ENCODE data around the gene MAN2B1.

MAN2B1 gene

GRCh38 chr19:12695514-12695913 lies 29.0 kb upstream of the MAN2B1 start:
- TF ChIP-seq GATA3 (IDR thresholded peaks at IDR 0.05; ENCODE audit: low read depth, low read length) (no peak), GATA2 (IDR thresholded peaks at IDR 0.05; ENCODE audit: low read depth, low read length) (no peak)

DNA sequence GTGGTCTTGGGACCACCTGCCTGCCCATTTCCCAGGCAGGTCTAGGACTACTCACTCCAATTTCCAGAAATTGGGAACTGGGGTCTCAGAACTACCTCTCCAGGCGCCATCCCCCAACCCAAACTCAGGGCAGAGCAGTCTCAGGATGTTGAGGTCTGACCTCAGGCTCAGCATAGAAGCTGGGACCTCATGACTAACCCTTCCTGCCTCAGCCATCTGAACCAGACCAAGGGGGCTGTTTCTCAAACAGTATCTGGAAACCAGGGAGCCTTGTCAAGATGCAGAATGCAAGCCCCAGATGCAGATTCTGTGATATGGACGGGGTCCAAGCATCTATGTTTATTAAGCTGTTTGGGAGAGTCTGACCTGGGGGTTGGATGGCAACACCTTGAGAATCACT lies 28.6 kb upstream of the MAN2B1 start:
- TF ChIP-seq GATA3 (IDR thresholded peaks at IDR 0.05; ENCODE audit: low read depth, low read length) (no peak), GATA2 (IDR thresholded peaks at IDR 0.05; ENCODE audit: low read depth, low read length) (no peak)

DNA sequence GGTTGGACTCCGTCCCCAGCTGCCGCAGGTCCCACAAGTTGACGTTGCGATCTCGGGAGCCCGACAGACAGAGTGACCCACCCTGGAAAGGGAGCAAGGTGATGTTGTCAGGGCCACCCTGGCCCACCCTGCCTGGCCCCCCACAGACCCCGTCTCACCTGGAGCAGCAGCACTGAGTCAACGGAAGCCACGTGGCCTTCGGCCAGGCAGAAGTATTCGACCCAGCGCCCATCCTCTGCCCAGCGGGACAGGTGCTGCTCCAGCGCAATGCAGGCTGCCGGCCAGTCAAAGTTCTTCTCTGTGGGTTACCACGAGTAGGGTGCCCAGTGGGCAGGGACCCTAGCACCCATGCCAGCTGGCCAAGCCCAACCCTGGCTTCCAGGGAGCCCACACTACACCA lies 28.1 kb upstream of the MAN2B1 start:
- TF ChIP-seq GATA2 (IDR thresholded peaks at IDR 0.05; ENCODE audit: low read depth, low read length): no peak
- no peak for TF ChIP-seq GATA3 (IDR thresholded peaks at IDR 0.05; ENCODE audit: low read depth, low read length)

DNA sequence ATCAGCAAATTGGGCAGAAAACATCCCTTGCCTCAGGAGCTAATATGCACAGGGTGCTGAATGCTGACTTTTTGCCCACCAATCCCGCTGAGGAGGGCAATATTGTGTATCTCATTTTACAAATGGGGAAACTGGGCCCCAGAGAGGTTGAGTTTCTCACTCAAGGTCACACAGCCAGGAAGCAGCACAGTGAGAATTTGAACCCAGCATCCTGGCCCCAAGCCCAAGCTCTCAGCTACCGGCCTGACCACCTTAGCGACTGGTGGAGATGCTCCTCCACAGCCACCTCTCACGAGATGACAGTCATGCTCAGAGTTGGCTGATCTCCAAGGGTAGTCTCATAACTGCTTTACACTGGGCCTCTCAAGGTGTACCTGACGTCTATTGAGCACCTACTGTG lies 26.4 kb upstream of the MAN2B1 start:
- TF ChIP-seq GATA2 (IDR thresholded peaks at IDR 0.05; ENCODE audit: low read depth, low read length) (no peak), GATA3 (IDR thresholded peaks at IDR 0.05; ENCODE audit: low read depth, low read length) (no peak)

DNA sequence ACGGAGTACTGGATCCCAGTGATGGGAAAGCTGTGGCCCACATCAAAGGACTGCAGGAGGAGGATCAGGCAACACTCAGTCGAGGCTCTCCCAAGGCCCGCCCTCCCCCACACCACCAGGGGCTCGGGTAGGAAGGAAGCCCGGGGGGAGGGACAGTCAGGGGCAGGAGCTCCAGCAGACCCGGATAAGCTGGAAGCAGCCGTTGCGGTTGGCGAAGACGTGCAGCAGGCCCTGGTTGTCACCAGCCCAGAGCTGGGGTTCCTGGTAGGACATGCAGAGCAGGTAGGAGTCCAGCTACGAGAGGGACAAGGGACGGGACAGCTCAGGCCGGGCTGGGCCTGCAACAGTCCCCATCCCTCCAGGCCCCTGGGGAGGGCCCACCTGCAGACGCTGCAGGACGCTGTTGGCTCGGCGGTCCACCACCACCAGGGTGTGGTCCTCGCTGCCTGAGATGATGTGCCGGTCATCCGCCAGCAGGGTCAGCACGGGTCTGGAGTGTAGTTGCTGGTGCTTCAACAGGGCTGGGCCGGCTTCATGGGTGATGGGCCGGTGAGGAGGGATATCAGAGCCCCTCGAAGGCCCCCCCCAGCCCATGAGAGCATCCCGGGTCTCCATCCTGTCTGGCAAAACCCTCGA lies 23.2 kb upstream of the MAN2B1 start:
- no peak for TF ChIP-seq GATA3 (IDR thresholded peaks at IDR 0.05; ENCODE audit: low read depth, low read length)
- no peak for TF ChIP-seq GATA2 (IDR thresholded peaks at IDR 0.05; ENCODE audit: low read depth, low read length)

DNA sequence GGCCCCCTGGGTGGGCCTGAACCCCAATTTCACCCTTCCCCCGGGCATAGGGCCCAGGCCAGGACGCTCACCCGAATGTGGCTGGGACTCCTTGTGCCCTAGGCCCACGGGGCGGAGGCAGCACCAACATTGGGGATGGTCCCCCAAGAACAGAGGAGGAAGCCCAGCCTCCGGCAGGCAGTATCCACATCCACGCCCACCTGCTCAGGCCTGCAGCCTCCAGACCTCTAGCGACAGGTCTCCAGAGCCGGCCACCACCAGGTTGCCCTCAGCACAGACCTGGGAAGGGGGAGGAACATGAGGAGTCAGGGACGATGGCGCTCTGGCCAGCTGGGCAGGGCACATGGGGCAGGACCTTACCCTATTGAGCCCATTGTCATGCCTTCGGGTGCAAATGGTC lies 22.5 kb upstream of the MAN2B1 start:
- TF ChIP-seq GATA3 (IDR thresholded peaks at IDR 0.05; ENCODE audit: low read depth, low read length) (no peak), GATA2 (IDR thresholded peaks at IDR 0.05; ENCODE audit: low read depth, low read length) (no peak)

- TF ChIP-seq GATA3 (IDR thresholded peaks at IDR 0.05; ENCODE audit: low read depth, low read length) (no peak), GATA2 (IDR thresholded peaks at IDR 0.05; ENCODE audit: low read depth, low read length) (no peak)
Measured at GRCh38 chr19:12687496-12688196, 21.1 kb upstream of the MAN2B1 start, which contains the start of gene GNG14. TSS of gene GNG14 (plus strand) at chr19:12687998. CDS start at chr19:12688049, 51 bp downstream.

DNA sequence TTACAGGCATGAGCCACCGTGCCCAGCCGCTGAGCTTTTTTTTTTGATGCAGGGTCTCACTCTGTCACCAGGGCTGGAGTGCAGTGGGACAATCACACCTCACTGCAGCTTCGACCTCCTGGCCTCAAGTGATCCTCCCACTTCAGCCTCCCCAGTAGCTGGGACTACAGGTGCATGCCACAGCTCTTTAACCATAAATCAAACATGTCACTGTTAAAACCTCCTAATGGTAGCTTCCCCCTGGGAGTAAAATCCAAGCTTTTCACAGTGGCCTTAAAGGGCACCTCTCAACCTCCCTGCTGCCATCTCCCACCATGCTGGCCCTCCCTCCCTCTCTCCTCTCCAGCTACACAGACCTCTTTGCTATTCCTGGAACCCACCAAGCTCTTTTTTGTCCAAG lies 19.3 kb upstream of the MAN2B1 start:
- TF ChIP-seq GATA2 (IDR thresholded peaks at IDR 0.05; ENCODE audit: low read depth, low read length) (no peak), GATA3 (IDR thresholded peaks at IDR 0.05; ENCODE audit: low read depth, low read length) (no peak)

DNA sequence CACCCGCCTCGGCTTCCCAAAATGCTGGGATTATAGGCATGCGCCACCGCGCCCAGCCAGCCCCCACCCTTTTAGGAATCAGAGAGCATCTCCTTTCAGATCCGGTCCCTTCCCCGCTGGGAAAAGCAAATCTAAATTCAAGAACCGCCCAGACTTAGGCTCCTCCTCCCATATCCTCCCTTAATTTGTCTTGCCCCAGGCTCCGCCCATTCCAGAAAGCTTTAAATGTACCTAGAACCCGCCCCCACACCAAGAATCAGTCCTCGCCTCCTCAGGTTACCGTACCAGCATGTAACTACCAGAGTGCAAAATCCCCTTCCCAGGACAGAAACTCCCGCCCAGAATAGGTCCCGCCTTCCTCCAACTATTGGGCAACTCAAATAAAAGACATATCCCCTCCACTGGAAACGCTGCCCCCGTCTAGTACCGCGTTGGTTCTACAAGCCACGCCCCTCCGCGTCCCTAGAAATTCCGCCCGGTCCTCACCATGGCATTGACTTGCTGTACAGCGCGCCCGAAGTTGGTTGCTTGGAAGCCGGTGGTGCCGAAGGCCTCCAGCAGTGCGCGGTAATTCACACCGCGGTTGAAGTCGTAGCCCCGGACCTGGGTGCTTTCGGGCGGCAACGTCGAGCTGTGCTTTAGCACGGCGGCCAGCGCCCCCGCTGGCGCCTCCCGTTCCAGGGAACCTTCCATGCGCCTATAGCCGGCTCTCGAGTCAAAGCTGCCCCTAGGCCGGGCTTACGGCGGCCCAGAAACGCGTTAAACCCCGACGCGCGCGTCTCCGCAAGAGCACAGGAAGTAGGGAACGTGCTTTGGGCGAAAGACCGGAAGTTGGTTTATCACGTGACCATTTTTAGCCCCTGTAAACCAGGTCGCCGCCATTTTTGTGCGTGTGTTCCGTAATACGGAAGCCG lies 14.8 kb upstream of the MAN2B1 start, which contains the start of gene DHPS:
DHPS (minus strand) TSS at position 807 of the 914 bp plus-strand sequence; CDS start at position 693, 114 bp downstream.
- no peak for TF ChIP-seq GATA2 (IDR thresholded peaks at IDR 0.05; ENCODE audit: low read depth, low read length)
- TF ChIP-seq GATA3 (IDR thresholded peaks at IDR 0.05; ENCODE audit: low read depth, low read length): no peak

GRCh38 chr19:12680034-12680433 lies 13.5 kb upstream of the MAN2B1 start:
- no peak for TF ChIP-seq GATA2 (IDR thresholded peaks at IDR 0.05; ENCODE audit: low read depth, low read length)
- no peak for TF ChIP-seq GATA3 (IDR thresholded peaks at IDR 0.05; ENCODE audit: low read depth, low read length)

GRCh38 chr19:12676928-12677327 lies 10.4 kb upstream of the MAN2B1 start:
- TF ChIP-seq GATA3 (IDR thresholded peaks at IDR 0.05; ENCODE audit: low read depth, low read length) (no peak), GATA2 (IDR thresholded peaks at IDR 0.05; ENCODE audit: low read depth, low read length) (no peak)

DNA sequence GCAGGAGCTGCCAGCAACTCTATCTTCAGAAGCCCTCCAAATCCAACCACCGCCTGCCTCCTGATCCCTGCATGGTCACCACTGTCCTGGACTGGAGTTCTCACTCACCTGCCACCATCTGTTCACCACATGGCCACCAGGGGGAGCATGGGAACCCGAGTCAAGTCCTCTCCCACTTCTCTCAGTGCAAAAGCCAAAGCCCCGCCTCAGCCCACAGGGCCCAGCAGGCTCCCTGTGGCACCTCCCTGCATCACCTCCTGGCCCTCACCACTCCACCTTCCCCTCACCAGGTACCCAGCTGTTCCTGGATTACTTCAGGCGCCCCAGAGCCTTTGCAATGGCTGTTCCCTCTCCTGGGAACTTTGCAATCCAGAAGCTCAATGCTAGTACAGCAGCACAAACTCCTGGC lies 9.8 kb upstream of the MAN2B1 start:
- TF ChIP-seq GATA2 (IDR thresholded peaks at IDR 0.05; ENCODE audit: low read depth, low read length) (no peak), GATA3 (IDR thresholded peaks at IDR 0.05; ENCODE audit: low read depth, low read length) (no peak)

GRCh38 chr19:12675940-12676339 lies 9.4 kb upstream of the MAN2B1 start:
- TF ChIP-seq GATA2 (IDR thresholded peaks at IDR 0.05; ENCODE audit: low read depth, low read length): no peak
- no peak for TF ChIP-seq GATA3 (IDR thresholded peaks at IDR 0.05; ENCODE audit: low read depth, low read length)

GRCh38 chr19:12675399-12675798 lies 8.9 kb upstream of the MAN2B1 start:
- TF ChIP-seq GATA2 (IDR thresholded peaks at IDR 0.05; ENCODE audit: low read depth, low read length): no peak
- no peak for TF ChIP-seq GATA3 (IDR thresholded peaks at IDR 0.05; ENCODE audit: low read depth, low read length)
